GM18870 (cell line): ENCODE results near the gene DDX43.
"Not testable (repeated sequence)": the region's sequence is repeated elsewhere in the genome, so short reads cannot be mapped to it uniquely, and the experiment has no call there.

Experiments used
- ATAC-seq: cut with Tn5 transposase; IDR thresholded peaks from one replicate; pipeline ENCODE4 v1.9.1; 2021; ENCODE audit warnings: moderate library complexity; ENCODE audit not compliant: unreplicated experiment

Gene DDX43

GRCh38 chr6:73388800-73389512 is 5.7 kb upstream of the DDX43 start:
- ATAC-seq: peak; percentile 71

GRCh38 chr6:73389854-73390253 is 4.8 kb upstream of the DDX43 start:
- no peak for ATAC-seq

GRCh38 chr6:73391675-73392074 is 3.0 kb upstream of the DDX43 start:
- ATAC-seq: no peak

GRCh38 chr6:73392188-73392587 is 2.4 kb upstream of the DDX43 start:
- not testable (repeated sequence) for ATAC-seq

- no peak for ATAC-seq
These were observed 1.4 kb upstream of the DDX43 start for GRCh38 chr6:73393278-73393677.

- no peak for ATAC-seq
These were observed 1.2 kb downstream of the DDX43 start for GRCh38 chr6:73395875-73396274.

- ATAC-seq: no peak
These were observed 6.0 kb downstream of the DDX43 start for GRCh38 chr6:73400656-73401055.

GRCh38 chr6:73409395-73409794 is 14.8 kb downstream of the DDX43 start:
- ATAC-seq: no peak

- no peak for ATAC-seq
These were observed 18.5 kb downstream of the DDX43 start for GRCh38 chr6:73413102-73413501.

GRCh38 chr6:73418081-73418741 is 23.6 kb downstream of the DDX43 start:
- ATAC-seq: no peak

- ATAC-seq: no peak
These were observed 26.9 kb downstream of the DDX43 start for GRCh38 chr6:73421534-73421933.

GRCh38 chr6:73435236-73435635 is 40.6 kb downstream of the DDX43 start:
- ATAC-seq: no peak

GRCh38 chr6:73443555-73443954 is 48.9 kb downstream of the DDX43 start:
- ATAC-seq: no peak

- ATAC-seq: peak; percentile 37
These were observed 56.8 kb downstream of the DDX43 start for GRCh38 chr6:73451223-73452106.

GRCh38 chr6:73452107-73452461 is 57.5 kb downstream of the DDX43 start, which contains the start of gene CGAS:
Gene CGAS (minus strand): TSS chr6:73452297. CDS start chr6:73452181, 116 bp downstream.
- ATAC-seq: peak; percentile 68

- no peak for ATAC-seq
These were observed 61.4 kb downstream of the DDX43 start for GRCh38 chr6:73455865-73456629.

- not testable (repeated sequence) for ATAC-seq
These were observed 64.8 kb downstream of the DDX43 start for GRCh38 chr6:73459474-73459873.

GRCh38 chr6:73460056-73460455 is 65.4 kb downstream of the DDX43 start:
- no peak for ATAC-seq

- peak; percentile 93 for ATAC-seq
These were observed 67.1 kb downstream of the DDX43 start, which contains the start of gene MTO1 for GRCh38 chr6:73461537-73462350. Gene MTO1 (plus strand): TSS chr6:73461737. CDS start chr6:73461855, 118 bp downstream.
